Mucosa of gallbladder (tissue), 1 donor: ENCODE measurements around the gene CCR7. TPM values are rescaled to one million over a fixed set of nuclear protein-coding genes. Genes with fewer than 3 reads are reported as not detected.

Experiments
- DNase-seq: peaks from one replicate; pipeline ENCODE4 v3.0.0-alpha.2; 2020; ENCODE audit warnings: low spot score
- total RNA-seq: library from RNA; stranded (reverse); gene quantifications from one replicate; pipeline ENCODE4 v1.2.1, GENCODE V29; 2021
- donor health status: DM: no; HTN: no; CAD: no.

CCR7 gene
- total RNA-seq, 1 donor from 2014 or later: 1.3 TPM

DNA sequence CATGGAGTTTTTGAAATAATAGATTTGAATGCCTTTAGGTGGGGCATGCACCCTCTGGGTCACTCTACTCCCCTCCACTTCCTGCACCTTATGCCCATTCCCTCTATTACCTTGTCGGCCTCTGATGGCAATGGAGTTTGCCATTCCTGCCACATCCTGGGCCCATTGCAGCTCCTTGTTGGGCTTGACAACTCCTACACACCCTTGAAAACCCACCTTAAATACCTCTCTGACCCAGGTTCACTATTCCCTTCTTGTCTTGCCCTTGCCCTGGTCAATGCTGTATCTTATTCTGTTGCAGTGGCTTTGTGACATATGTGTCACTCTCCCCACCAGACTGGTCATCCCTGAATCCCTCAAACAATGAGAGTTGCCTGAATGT is 2.4 kb downstream of the CCR7 start:
- no peak for DNase-seq

DNA sequence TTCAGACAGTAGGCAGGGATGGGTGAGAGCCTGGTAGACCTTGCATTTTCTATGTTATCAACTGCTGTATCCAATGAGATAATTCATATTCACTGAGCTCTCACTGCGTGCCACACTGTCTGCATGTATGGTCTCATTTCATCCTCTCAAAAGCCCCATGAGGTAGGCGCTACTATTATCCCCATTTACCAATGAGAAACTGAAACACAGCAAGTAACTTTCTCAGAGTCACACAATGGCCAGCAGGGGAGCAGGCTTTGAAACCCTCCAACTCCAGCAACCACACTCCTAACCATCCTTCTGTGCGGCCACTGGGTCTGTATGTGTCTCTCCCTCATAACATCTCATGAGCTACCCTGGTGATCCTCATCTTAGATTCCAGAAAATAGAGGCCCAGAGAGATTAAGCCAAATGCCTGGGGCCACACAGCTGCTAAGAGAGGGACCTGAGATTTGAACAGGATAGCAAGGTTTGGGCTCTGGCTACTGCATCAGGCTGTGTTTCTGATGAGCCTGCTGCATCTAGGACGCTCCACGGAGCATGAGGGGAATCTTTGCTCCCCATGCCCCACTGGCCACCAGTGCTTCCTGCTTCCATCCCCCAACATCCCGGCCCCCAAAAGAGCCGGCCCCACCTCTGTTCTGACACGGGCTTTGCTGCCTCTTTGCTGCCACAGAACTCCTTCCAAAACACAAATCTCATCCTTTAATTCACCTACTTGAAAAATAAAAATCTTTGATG is 3.2 kb downstream of the CCR7 start:
- no peak for DNase-seq

DNA sequence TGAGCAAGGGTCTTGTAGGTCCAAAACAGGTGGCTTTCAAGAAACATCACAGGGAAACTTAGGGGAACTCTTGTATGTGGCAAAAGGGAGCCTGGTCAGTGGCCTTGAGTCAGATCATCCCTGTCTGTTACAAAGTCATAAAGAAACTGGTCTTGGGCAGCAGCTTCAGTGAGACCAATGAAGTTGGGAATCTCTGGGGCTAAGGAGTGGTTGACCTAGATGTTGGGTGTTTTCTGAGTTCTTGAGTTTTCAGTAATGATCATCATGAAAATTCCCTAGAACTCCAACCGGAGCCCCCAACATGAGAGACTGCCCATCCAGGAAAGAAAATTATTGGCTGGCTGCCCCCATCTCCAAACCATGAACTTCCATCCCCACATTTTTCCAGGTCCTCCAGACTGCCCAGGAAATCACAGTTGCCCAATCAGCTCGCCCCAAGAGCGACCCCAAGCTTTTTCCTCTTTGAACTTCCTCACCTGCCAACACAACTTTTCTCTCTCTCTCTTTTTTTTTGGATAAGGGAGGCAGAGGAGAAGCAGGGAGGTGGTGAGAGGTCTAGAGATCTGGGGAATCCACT is 3.9 kb downstream of the CCR7 start:
- DNase-seq: no peak

DNA sequence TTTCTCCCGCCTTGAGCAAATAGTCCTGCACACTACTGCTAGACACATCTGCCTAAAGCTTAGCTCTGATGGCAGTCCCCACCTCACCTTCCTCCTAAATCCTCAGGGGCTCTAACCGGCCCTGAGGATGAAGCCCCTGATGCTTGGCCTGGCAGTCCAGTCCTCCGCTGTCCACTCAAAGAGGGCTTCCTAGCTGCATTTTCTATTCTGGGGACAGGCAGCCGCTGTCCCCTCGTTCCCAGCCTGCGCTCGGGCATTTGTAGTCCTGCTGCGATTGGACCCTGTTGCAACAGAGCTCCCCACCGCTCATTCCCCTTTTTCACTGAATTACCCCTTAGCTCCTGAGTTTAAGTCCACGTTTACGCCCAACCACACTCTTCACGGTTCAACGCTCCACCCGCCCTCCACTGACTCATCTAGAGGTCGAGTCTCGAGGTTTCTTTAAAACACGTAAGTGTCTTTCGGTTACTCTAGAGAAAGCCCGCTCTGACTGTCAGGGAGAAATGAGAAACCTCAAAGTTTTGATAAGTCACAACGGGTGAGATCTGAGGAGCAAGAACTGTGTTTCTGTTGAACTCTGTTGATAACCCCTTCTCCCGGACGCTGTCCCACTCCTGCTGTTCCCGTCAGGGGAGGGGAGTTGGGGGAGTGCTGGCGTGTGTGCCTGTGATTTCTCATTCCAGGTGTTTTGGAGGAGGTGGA is 4.5 kb downstream of the CCR7 start:
- no peak for DNase-seq

DNA sequence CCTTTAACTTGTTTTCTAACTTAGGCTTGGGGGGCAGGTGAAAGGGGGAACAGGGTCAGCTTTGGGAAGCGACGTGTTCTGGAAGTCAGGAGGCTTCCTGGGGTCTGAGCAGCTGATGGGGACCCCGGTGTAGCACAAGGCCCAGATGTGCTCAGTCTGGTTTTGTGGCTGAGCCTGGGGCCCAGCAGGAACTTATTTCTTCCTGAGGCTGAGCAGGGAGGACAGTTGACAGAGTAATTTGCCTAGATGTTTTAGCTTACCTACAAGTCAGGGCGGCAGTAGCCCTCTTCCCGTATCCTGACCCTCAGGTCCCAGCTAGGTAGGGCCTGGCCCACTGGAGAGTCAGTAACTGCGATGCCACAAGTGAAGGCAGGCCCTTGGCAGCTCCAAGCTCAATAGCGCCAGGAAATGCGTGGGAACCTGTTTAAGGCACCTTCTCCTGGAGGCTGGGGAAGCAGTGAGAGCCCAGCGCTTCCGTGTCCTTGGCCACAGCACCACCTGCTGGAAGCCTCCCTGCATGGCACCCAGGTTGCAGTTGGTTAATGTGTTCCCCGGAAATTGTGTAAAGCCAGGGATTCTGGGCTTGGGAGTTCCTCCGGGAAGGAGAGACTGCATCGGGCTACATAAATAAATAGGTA is 5.2 kb downstream of the CCR7 start:
- peak; percentile 92 for DNase-seq

DNA sequence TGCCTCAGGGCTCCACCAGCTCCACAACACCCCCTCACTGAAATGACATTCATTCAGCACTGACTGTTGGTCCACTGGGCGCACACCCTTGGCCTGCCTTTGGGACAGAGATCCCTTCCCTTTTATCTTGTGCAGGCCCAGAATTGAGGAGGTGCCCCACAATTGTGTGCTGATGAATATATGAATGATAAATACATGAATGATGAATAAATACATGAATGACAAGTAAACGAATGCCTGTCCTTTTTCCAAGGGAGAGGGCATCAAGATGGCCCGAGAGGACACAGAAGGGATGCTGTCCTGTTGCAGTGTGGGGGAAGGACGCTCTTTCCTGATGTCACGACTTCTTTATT is 5.7 kb downstream of the CCR7 start:
- no peak for DNase-seq

DNA sequence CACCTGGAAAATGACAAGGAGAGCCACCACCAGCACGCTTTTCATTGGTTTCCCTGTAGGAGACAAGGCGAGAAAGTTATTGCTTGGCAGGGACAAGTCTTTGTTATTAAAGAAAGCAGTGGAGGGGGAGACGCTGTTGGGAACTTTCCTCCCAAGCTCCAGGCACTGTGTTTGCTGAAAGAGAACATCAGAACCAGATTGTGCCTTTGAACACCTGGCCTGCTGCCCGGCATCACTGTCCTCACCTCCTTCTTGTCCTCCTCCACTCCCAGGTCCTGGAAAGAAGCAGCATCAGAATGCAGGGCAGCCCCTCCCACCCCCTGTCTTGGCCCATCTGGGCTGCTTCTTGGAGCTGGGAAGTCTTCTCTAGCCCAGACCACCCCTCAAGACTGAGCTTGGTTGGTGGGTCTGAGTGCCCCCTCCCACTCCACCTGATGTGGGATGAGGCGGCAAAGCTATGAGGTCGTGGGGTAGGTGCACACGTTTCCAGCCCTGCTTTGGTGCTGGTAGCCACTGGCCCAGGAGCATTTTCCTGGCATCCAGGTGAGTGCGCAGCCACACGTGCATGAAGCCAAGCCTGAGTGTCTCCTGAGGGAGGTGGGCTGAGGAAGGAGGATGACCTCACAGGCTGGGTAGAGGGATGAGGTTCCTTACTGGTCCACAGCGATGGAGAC is 6.2 kb downstream of the CCR7 start:
- DNase-seq: no peak

DNA sequence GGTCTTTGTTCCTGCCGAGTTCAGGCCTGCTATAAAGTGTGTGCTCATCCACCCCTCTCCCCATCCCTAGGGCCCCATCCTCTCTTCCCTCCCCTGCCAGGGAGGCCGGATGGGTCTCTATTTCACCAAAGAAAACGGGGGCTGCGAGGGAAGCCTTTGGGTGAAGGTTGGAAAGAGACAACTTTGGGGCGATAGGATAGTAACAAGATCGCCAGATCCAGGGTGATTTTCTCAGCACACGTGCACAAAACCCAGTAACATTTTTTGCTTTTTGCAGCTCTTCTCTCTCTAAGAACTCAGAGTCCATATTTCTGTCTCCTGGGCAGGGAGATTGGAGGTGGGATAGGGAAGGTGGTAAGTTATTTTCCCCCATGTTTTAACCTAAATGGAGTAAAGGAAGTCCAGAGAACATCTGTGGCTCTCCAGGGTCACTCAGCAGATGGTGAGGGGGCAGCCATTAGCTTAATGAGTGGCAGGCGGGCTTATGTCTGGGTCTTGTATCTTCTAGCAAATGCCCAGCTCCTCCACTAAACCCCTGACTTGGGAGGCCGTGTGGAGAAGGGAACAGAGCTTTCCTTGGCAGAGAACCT is 6.9 kb downstream of the CCR7 start:
- no peak for DNase-seq

DNA sequence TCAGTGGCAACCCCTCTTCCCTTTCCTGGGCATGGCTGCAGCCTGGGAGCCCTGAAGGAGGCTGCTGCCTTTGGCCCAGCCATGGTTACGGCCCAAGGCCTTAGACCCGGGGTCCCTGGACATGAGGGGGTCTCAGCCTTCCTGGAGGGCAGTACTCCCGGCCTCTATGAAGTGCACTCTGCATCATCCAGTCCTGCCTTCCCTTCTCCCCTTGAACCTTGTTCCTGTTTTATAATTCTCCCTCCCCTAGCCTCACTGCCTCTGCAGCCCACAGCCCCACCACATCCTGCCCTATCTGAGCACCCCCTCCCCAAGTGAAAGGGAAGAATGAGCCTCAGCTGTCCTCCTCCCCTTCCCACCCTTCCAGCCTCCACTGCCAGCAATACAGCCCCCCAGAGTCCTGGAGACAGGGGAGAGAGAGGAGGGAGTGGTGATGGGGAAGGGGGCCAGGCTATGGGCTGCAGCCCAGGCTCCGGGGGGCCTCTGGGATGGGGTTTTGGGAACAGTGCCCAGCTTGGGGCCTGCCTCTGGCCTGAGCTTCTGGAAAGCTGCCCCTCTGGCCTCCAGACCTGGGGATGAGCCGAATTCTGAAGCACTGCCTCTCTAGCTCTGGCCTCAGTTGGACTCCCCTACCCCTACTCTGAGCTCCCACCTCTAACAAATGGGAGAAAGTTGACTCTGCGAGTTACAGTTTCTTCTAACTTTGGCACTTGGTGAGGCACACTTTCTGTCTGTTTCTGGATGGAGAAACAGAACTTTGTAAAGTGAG is 7.6 kb downstream of the CCR7 start:
- DNase-seq: peak; percentile 9

DNA sequence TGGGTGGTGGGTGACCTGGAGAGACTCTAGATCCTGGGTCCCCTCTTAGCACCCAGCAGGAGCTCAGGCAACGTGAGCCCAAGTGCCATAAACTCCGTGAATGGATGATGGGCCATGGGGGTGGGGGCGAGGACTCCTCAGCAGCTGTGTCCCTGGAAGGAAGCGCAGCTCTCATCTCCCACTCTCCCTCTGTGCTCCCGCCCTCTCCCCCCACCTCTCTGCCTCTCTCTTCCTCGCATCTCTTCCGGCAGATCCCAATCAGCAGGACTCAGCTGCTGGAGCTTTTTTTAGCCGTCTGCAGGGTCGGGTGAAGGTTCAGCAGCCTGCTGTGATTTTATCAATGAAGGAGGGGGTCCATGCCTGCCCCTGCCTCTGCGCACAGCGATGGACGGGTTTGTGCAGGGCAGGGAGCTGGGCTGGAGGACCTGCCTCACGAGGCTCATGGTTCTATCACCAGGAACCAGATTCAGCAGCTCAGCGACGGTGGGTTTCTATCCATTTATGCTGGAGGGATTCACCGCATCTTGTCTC is 8.3 kb downstream of the CCR7 start:
- DNase-seq: no peak

DNA sequence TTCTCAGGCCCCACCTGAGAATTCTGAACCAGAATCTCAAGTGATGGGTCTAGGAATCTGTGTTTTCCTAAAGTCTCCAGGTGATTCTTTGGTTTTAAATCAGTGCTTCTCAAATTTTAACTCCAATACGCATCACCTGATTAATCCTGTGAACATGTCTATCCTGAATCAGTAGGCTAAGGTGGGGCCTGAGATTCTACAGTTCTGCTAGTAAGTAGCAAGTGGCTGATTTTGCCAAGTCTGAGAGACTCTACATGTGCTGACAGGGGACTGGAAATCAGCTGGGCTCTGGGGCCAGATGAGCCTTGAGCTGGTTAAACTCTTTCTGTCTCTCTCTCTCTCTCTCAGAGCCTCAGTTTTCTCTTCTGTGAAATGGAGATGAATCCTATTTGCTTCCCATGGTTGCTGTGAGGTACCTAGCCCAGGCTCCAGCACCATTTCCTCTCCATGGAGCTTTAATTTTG is 9.0 kb downstream of the CCR7 start:
- DNase-seq: no peak

DNA sequence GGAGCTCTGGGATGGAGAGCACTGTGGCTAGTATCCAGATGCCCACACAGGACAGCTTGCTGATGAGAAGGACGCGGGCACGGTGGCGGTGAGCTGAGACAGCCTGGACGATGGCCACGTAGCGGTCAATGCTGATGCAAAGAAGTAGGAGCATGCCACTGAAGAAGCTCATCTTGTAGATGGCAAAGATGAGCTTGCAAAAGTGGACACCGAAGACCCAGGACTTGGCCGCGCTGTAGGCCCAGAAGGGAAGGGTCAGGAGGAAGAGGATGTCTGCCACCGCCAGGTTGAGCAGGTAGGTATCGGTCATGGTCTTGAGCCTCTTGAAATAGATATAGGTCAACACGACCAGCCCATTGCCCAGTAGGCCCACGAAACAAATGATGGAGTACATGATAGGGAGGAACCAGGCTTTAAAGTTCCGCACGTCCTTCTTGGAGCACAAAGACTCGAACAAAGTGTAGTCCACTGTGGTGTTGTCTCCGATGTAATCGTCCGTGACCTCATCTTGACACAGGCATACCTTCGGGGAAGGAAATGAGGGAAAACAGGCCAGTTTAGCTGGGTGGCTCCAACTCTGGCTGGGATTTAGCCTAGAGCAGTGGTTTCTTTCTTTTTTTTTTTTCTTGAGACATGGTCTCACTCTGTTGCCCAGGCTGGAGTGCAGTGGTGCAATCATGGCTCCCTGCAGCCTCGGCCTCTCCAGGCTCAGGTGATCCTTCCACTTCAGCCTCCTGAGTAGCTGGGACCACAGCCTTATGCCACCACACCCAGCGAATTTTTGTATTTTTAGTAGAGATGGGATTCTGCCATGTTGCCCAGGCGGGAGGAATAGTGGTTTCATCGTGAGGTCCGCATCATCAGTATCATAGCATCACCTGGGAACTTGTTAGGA is 9.7 kb downstream of the CCR7 start:
- DNase-seq: no peak

DNA sequence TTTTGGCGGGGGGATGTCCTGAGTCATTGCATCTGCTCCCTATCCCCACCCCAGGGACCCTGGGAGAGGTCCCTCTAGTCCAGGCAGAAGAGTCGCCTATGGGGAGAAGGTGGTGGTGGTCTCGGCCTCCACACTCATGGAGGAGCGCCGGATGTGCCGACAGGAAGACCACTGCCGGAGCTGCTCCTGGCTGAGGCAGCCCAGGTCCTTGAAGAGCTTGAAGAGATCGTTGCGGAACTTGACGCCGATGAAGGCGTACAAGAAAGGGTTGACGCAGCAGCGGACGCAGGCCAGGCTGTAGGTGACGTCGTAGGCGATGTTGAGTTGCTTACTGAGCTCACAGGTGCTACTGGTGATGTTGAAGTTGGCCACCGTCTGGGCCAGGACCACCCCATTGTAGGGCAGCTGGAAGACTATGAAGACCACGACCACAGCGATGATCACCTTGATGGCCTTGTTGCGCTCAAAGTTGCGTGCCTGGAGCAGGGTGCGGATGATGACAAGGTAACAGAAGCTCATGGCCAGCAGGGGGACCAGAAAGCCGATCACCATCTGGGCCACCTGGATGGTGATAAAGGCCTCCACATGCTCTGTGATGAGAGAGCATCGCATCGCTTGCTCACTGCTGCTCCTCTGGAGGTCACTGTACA is 10.5 kb downstream of the CCR7 start:
- no peak for DNase-seq

DNA sequence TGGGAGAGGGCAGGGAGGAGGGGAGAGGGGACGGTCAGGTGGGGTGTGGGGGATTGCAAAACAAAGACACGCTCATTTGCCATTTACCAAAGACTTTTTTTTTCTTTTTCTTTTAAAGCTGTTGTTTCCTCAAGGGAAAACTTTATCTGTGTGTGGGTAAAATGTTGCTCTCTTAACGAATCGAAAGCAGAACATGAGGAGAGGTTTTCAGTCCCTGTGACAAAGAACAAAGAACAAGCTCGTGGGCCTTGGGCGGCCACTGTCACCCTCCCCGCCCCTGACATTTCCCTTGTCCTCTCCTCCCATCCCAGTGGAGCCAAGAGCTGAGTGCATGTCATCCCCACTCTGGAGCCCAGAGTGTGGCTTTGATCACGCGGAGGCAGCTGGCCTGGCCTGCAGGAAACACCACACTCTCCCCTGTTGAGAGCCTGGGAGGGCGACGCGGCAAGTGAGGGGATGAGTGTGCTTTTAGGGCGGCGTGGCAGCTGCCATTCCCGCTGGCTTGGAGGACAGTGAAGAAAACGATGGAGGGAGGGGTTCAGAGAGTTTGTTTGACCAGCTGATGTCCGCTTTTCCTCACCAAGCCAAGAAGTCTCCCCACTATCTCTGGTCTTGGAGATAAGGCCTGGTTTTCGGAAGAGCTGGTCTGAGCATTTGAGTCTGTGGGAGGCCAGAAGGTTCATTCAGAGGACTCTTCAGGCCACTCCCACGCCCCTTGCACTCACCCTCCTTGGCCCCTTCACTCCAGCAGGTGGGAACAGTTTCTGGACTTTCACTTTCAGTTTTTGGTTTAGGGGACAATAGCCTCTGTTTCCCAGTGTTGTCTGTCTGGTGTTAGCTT is 11.4 kb downstream of the CCR7 start:
- peak; percentile 60 for DNase-seq

DNA sequence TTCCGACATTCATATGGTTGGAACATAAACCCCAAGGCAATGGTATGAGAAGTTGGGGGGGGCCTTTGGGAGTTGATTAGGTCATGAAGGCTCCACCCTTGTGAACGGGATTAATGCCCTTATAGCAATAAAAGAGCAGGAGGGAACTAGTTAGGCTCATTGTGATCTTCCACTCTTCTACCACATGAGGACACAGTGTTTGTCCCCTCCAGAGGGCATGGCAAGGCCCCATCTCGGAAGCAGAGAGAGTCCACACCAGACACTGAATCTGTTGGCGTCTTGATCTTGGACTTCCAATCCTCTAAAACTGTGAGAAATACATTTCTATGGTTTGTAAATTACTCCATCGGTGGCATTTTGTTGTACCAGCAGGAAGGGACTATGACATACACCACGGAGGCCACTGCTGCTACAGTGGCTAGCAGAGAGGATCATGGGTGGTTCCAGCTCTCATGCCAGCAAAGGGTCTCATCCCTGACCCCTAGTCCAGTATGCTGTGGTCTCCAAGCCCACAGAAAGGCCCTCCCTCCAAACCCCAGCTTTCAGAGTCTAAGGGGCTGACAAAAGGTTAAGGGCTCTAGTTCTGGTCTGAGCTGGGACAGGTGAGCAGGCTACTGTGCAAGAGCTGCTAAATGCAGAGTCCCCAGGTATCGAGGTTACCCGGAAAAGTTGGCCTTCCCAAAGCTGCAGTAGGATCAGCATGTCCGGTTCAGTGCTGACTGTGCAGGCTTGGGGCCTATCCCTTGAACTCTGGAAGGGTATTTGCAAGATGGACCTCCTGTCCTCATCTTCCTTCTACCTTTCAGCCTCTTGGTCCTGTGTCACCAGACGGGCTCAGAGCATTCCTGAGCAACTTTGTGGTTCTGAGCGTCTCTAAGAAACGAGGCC is 12.2 kb downstream of the CCR7 start:
- no peak for DNase-seq

DNA sequence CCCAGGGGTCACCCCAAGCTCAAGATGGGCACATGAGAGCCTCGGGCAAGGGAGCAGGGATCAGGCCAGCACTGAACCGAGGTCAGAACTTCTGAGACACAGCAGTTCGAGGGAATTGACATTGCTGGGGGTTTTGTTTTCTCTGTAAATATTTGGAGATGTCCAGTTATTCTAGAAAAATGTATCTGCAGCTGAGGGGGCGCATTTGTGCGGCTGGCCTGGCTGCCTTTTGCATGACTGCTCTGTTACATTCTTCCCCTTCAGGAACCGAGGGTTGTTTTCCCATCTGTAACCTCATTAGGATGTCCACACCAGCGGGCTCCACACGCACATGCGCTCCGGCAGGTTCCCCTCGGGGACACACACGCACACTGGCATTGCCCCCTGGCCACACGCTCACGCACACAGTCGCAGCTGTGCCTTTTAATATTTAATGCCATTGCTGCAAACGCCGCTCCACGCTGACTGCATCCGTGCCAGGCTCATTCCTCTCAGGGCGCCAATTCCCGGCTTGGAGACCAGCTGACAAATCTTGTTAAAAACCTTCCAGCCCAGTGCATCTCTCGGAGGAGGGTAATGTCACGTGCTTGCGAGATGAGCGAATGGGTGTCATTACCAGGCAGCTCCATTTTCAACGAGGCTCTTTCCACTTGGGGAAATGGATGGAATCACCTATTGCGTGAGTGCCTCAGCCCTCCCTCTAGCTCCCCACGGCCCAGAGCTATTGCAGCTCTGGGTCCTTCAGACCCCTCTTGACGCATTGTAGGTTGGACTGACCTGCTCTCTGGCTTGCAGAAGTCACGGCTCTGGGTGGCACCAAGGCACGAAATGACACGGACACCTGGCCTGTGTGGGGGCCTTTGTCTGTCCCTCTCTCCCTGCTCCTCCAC is 13.1 kb downstream of the CCR7 start:
- peak; percentile 44 for DNase-seq
